ENCODE results near the gene MANF. TPM values are rescaled to one million over a fixed set of nuclear protein-coding genes. Genes with fewer than 3 reads are reported as not detected.

The MANF gene
- total and polyA plus RNA-seq, 2 experiments from 2014 or later, result 48.7 to 92.7 TPM

DNA sequence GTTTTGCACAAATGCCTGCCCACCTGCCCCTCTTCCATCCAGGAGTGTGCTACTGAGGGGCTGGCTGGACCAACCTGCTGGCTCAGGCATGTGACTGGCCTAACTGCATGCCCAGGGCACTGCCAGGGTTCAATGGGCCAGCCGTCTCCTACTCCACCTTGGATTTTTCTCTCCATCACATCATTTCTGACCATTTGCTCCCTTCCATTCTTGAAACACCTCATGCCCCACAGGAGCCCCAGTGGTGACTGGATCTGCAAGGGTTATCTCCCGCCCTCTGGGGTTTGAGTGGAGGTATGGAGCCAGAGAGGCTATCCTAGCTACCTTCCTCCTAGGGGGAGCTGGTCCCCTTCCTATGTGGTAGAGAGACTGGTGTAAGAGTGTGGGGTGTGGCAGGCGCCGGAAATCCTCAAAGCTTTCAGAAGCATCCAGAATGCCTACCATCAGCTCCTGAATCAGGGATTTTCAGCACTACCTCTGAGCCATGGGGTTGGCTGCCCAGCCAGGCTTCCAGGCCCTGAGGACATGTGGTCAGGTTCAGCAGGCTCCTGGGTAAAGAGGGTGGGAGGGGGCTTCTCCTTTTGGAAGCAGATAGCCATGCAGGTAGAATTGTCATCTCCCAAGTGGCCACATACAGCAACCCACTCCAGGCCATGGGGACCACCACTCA is 2.9 kb upstream of the MANF start:
- Histone ChIP-seq H3K4me3 (no peak overlapping the region), H3F3A (replicated peaks; ENCODE audit: low read depth) (peaks cover 14% of the 10 kb centered on the region), H2AFZ (no peak overlapping the region), H3K27me3 (ENCODE audit: insufficient read depth) (no peaks in the 10 kb centered on the region), H3K27ac (ENCODE audit: low read depth) (0 out of 2 replicates have a peak overlapping the region, but pooled peaks have one; percentile 14), H3K4me1 (ENCODE audit: insufficient read depth) (peaks cover 27% of the 10 kb centered on the region), H3K4me2 (no peak overlapping the region), H3K36me3 (ENCODE audit: insufficient read depth) (no peaks in the 10 kb centered on the region), H4K20me1 (replicated peaks; ENCODE audit: insufficient read depth) (peaks cover 16% of the 10 kb centered on the region), H3K9me2 (ENCODE audit: insufficient read depth) (no peaks in the 10 kb centered on the region), H3K79me2 (replicated peaks; ENCODE audit: insufficient read depth) (peaks cover 28% of the 10 kb centered on the region)
- peak; percentile 2; the same call in 1 of the 3 replicates for ATAC-seq
- Mint-ChIP-seq H3K9me3 (no peaks in the 10 kb centered on the region), H3K36me3 (ENCODE audit: low read depth) (peaks cover 19% of the 10 kb centered on the region), H3K4me3 (no peak overlapping the region), H3K4me1 (peaks cover 30% of the 10 kb centered on the region), H3K27me3 (ENCODE audit: insufficient read depth, low read depth, poor library complexity) (peaks cover 4% of the 10 kb centered on the region), H3K27ac (no peak overlapping the region)
- DNase-seq (ENCODE audit: low spot score), result peak; percentile 57
- TF ChIP-seq NANOG (IDR thresholded peaks at IDR 0.05; ENCODE audit: borderline replicate concordance) (no peak), POLR2AphosphoS5 (IDR thresholded peaks at IDR 0.05; ENCODE audit: low read depth) (no peak), CREB1 (CRISPR knock-in tag; IDR thresholded peaks at IDR 0.05; ENCODE audit: low read depth) (no peak)
- TF ChIP-seq, protein P1, sequence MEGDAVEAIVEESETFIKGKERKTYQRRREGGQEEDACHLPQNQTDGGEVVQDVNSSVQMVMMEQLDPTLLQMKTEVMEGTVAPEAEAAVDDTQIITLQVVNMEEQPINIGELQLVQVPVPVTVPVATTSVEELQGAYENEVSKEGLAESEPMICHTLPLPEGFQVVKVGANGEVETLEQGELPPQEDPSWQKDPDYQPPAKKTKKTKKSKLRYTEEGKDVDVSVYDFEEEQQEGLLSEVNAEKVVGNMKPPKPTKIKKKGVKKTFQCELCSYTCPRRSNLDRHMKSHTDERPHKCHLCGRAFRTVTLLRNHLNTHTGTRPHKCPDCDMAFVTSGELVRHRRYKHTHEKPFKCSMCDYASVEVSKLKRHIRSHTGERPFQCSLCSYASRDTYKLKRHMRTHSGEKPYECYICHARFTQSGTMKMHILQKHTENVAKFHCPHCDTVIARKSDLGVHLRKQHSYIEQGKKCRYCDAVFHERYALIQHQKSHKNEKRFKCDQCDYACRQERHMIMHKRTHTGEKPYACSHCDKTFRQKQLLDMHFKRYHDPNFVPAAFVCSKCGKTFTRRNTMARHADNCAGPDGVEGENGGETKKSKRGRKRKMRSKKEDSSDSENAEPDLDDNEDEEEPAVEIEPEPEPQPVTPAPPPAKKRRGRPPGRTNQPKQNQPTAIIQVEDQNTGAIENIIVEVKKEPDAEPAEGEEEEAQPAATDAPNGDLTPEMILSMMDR (conservative IDR thresholded peaks at IDR 0.05; ENCODE audit: low read depth in 2 of 2), result peak in 1 of 2 experiments; percentile 36; a peak in 3 of 4 replicates

DNA sequence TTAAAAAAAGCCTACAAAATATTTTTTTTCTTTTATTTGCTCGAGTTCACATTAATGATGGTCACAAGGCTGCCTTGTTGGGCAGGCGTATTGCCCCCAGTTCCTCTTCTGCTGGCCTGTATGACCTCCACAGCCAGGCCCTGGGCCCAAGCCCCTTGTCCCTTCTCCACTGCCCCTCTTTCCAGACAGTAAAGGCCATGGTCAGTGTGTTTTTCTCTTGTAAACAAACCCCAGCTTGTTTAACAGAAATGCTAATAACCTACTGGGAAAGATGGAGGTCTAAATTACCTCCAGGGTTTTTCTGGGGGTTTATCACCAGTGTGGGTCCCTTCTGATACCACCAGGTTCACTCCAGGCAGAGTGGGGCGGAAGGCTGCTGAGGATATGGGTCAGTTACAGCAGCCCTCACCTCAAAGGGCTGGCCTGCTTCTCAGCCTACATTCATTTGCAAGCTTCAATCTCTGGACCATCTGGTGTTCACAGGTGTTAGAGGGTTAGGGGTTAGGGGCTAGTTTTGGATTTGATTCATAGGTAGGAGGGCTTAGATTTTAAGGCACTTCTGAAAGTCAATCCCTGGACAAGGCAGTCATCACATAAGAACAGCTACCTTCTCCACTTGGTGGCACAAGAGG is 2.0 kb upstream of the MANF start:
- Mint-ChIP-seq H3K4me3 (peak overlapping the region; percentile 99), H3K27ac (0 out of 2 replicates have a peak overlapping the region, but pooled peaks have one; percentile 44), H3K4me1 (peaks cover 35% of the 10 kb centered on the region), H3K36me3 (ENCODE audit: low read depth) (peaks cover 25% of the 10 kb centered on the region), H3K9me3 (no peaks in the 10 kb centered on the region), H3K27me3 (ENCODE audit: insufficient read depth, low read depth, poor library complexity) (peaks cover 4% of the 10 kb centered on the region)
- H2AFZ ChIP-seq, result no peak overlapping the region
- peaks cover 30% of the 10 kb centered on the region for H3K4me1 ChIP-seq (ENCODE audit: insufficient read depth)
- H3K36me3 ChIP-seq (ENCODE audit: insufficient read depth), result peaks cover 8% of the 10 kb centered on the region
- H3K27me3 ChIP-seq (ENCODE audit: insufficient read depth), result no peaks in the 10 kb centered on the region
- H3K4me2 ChIP-seq, result peak overlapping the region; percentile 83; the same call in 1 of the 2 replicates
- TF ChIP-seq JUNB (IDR thresholded peaks at IDR 0.05; ENCODE audit: unreplicated experiment), result no peak
- TF ChIP-seq, protein P1 (conservative IDR thresholded peaks at IDR 0.05; ENCODE audit: low read depth in 2 of 2), result 0 out of 4 replicates have a peak, but pooled peaks of 1 of the 2 experiments have one; percentile 16
- ATAC-seq (no peak), DNase-seq (ENCODE audit: low spot score) (no peak)
- peaks cover 37% of the 10 kb centered on the region for H3K79me2 ChIP-seq (replicated peaks; ENCODE audit: insufficient read depth)
- no peaks in the 10 kb centered on the region for H3K9me2 ChIP-seq (ENCODE audit: insufficient read depth)
- H3K27ac ChIP-seq (ENCODE audit: low read depth), result no peak overlapping the region
- H3F3A ChIP-seq (replicated peaks; ENCODE audit: low read depth), result peaks cover 23% of the 10 kb centered on the region
- peaks cover 22% of the 10 kb centered on the region for H4K20me1 ChIP-seq (replicated peaks; ENCODE audit: insufficient read depth)
- peak overlapping the region; percentile 83; the same call in 1 of the 2 replicates for H3K4me3 ChIP-seq

All from GM23338 (cell line).